Activated CD4-positive, alpha-beta memory T cell treated with anti-CD3 and anti-CD28 coated beads for 36 hours (primary cell): ENCODE measurements around the gene ORC6. TPM values are rescaled to one million over a fixed set of nuclear protein-coding genes. Genes with fewer than 3 reads are reported as not detected.

Experiments used
- CTCF ChIA-PET: fragments of 350-600 bp; sonication (Branson Sonifier 250); formaldehyde crosslinking; loops from one replicate; lab custom pipeline; 2021; ENCODE audit warnings: antibody characterized with exemption, inconsistent platforms; lab: Charles Lee
- POLR2A ChIA-PET: fragments of 350-600 bp; sonication (Branson Sonifier 250); formaldehyde crosslinking; loops from one replicate; lab custom pipeline; 2021; ENCODE audit warnings: antibody characterized with exemption; lab: Charles Lee
- DNase-seq: peaks from one replicate; pipeline ENCODE4 v3.0.0-alpha.2; 2020
- H3K27ac Mint-ChIP-seq: one replicate; pipeline ENCODE4 v1.8.0; 2021; ENCODE audit warnings: mixed read lengths
- H3K27me3 Mint-ChIP-seq: one replicate; pipeline ENCODE4 v1.8.0; 2021; ENCODE audit warnings: mixed read lengths
- H3K36me3 Mint-ChIP-seq: one replicate; pipeline ENCODE4 v1.8.0; 2021; ENCODE audit warnings: mixed read lengths
- H3K4me1 Mint-ChIP-seq: one replicate; pipeline ENCODE4 v1.8.0; 2021; ENCODE audit warnings: low read depth, mixed read lengths
- H3K4me3 Mint-ChIP-seq: one replicate; pipeline ENCODE4 v1.8.0; 2021; ENCODE audit warnings: mild to moderate bottlenecking, mixed read lengths
- H3K9me3 Mint-ChIP-seq: one replicate; pipeline ENCODE4 v1.8.0; 2021; ENCODE audit warnings: mixed read lengths
- intact Hi-C: fragments of 100-400 bp; cut with micrococcal nuclease; formaldehyde crosslinking; loops from one replicate; pipeline ENCODE4 v1.15.1; 2023
- total RNA-seq, 2 experiments: library from RNA; stranded (reverse); gene quantifications; one replicate each; pipeline ENCODE4 v1.2.3, GENCODE V29; 2021

ORC6 gene
- total RNA-seq, 2 experiments from 2014 or later, result 48.6 to 51.7 TPM

DNA sequence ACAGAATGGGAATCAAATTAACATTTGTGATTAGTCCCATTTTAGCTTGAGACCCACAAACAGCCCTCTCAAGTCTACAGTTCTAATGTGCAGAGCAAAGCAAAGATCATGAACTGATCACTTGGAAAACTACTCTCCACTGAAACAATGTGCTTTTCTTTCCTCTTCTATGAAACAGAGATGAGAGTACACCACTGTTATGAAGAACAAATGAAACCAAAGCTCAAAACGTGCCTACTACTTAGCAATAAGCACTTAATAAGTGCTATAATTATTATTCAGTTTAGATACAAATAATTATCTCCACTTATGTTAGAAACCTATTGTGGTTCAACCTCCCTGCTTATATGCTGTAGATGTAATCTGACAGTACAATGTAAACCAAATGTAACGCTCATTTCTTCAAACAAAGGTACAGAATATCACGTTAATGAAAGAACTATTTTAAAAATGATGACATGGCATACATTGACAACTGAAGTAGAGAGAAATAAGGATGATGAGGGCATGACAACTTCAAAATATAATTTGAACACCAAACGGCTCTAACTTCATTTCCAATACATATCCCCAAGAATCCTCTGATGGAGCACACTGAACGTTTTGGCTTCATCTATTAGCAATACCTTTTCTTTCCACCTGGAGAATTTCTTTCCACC lies 2.5 kb upstream of the ORC6 start:
- no peak for DNase-seq
- ChIA-PET CTCF (interaction anchor here (0.6 to 2.5 kb wide), 6 partner anchors 13 to 455 kb away, joined by 3 to 19 read pairs (median 3); no protein-coding TSS in a partner anchor), POLR2A (no interaction called here)
- H3K4me3 Mint-ChIP-seq, result no peak overlapping the region
- no peak overlapping the region for H3K27ac Mint-ChIP-seq
- H3K9me3 Mint-ChIP-seq, result no peaks in the 10 kb centered on the region
- intact Hi-C loops, result loop anchor here (5.0 to 10.0 kb wide), 2 partner anchors 455 to 778 kb away; partner anchors contain the start of genes ITFG1, NETO2 and PHKB
- H3K4me1 Mint-ChIP-seq, result peaks cover 61% of the 10 kb centered on the region
- peaks cover 8% of the 10 kb centered on the region for H3K36me3 Mint-ChIP-seq
- no peaks in the 10 kb centered on the region for H3K27me3 Mint-ChIP-seq

DNA sequence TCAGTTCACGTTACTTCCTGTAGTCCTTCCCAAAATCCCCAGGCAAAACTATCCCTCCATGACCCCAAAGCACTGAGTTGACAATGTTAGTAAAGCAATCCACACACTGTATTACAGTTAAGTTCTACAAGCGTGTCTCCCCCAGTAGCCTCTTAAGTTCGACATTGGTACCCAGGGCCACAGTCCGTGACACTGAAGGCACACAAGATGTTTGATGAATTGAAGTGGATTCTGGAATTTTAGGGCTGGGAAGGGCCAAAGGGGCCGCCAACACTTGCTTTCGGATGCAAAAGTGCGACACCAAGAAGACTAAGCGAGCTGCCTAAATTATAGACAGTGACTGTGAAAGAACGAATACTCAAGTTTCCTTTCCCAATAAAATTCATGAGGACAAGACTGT lies 2.0 kb upstream of the ORC6 start:
- ChIA-PET POLR2A (no interaction called here), CTCF (interaction anchor here (1.3 kb wide), 1 partner anchor 221 kb away, joined by 3 read pairs; no protein-coding TSS in a partner anchor)
- no peaks in the 10 kb centered on the region for H3K27me3 Mint-ChIP-seq
- H3K4me3 Mint-ChIP-seq, result no peak overlapping the region
- H3K27ac Mint-ChIP-seq, result no peak overlapping the region
- DNase-seq, result no peak
- no peaks in the 10 kb centered on the region for H3K9me3 Mint-ChIP-seq
- intact Hi-C loops, result loop anchor here (5.0 to 10.0 kb wide), 2 partner anchors 455 to 777 kb away; partner anchors contain the start of genes ITFG1, NETO2 and PHKB
- H3K4me1 Mint-ChIP-seq, result peaks cover 58% of the 10 kb centered on the region
- peaks cover 14% of the 10 kb centered on the region for H3K36me3 Mint-ChIP-seq

DNA sequence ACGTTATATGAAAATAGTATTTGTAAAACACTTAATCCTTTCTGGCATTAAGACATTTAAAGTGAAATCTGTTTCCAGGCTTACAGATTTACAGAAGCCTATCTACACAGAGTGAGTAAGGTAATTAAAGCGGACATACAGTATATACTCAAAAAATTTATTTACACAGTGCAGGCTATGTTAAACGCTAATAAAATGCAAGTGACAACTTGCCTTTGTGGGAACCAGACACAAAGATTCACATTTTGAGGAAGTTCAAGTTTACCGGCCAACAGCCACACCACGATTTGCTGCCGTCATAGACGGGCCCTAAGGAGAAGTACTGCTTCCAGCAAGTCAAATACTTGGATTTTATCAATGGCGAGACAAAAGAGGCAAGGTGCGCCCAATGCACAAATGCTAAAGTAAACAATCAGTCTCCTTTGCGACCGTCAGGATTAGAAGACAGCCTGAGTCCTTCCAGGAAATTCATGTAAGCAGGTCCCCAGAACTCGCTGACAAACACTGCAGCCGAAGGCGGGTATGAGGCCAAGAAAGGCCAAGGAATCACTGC lies 1.3 kb upstream of the ORC6 start:
- CTCF ChIA-PET, result no interaction called here

DNA sequence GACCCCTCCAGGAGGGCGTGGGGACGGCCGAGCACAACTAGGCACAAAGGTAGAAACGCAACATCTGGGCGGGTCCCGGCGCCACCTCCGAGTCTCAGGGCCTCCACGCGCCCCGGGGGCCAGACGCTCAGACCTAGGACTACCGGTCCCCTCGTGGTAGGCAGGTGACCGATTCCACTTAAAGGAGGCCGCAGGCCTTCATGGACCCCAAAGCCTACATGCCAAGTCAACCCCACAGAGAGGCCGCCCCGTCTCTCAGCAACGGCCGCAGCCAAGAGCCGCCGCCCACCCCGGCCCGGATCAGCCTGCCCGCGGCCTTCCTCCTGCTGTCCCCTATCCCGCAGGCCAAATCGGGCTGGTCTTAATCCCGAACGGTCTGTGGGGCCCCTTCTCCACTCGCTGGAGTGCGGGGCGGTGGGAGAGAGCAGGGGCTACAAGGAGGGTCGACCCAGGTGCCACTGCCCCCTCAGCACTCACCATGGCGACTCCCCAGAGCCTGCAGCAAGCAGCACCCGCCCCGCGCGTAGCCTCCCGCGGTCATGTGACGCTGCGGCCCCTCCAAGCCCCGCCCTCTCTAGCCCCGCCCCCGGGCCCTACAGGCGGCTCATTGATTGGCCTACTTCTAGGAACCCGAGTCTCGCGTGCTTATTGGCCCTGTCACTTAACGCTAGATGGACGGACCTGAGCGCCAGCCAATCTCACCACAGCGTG lies 650 bp upstream of the ORC6 start, which contains the start of gene VPS35:
Gene VPS35 (minus strand): TSS at position 525 of the 711 bp plus-strand sequence. CDS start 45 bp downstream, at position 480.
- Mint-ChIP-seq H3K36me3 (peaks cover 21% of the 10 kb centered on the region), H3K9me3 (no peaks in the 10 kb centered on the region), H3K27ac (no peak within 1 kb of the TSS), H3K4me1 (peaks cover 49% of the 10 kb centered on the region), H3K27me3 (no peaks in the 10 kb centered on the region), H3K4me3 (no peak within 1 kb of the TSS)
- peak; percentile 100 for DNase-seq
- intact Hi-C loops, result loop anchor here (1.0 to 10.0 kb wide), 11 partner anchors 16 to 1922 kb away; partner anchors contain the start of genes C16orf87, DNAJA2, GPT2 and ITFG1
- ChIA-PET CTCF (interaction anchor here (1.2 to 4.0 kb wide), 3 partner anchors 14 to 195 kb away, joined by 3 to 36 read pairs (median 6); partner anchors contain the start of gene GPT2), POLR2A (interaction anchor here (1.4 kb wide), 1 partner anchor 195 kb away, joined by 9 read pairs; the partner anchor contains the start of gene GPT2)

More for the DNA sequence above, 1.3 kb upstream of the ORC6 start:
- Mint-ChIP-seq H3K4me3 (no peak overlapping the region), H3K36me3 (peaks cover 19% of the 10 kb centered on the region), H3K27ac (no peak overlapping the region), H3K27me3 (no peaks in the 10 kb centered on the region), H3K9me3 (no peaks in the 10 kb centered on the region), H3K4me1 (peaks cover 55% of the 10 kb centered on the region)
- intact Hi-C loops, result loop anchor here (2.0 to 10.0 kb wide), 4 partner anchors 67 to 1923 kb away; partner anchors contain the start of genes ITFG1, N4BP1, NETO2 and PHKB
- no peak for DNase-seq
- POLR2A ChIA-PET, result no interaction called here

DNA sequence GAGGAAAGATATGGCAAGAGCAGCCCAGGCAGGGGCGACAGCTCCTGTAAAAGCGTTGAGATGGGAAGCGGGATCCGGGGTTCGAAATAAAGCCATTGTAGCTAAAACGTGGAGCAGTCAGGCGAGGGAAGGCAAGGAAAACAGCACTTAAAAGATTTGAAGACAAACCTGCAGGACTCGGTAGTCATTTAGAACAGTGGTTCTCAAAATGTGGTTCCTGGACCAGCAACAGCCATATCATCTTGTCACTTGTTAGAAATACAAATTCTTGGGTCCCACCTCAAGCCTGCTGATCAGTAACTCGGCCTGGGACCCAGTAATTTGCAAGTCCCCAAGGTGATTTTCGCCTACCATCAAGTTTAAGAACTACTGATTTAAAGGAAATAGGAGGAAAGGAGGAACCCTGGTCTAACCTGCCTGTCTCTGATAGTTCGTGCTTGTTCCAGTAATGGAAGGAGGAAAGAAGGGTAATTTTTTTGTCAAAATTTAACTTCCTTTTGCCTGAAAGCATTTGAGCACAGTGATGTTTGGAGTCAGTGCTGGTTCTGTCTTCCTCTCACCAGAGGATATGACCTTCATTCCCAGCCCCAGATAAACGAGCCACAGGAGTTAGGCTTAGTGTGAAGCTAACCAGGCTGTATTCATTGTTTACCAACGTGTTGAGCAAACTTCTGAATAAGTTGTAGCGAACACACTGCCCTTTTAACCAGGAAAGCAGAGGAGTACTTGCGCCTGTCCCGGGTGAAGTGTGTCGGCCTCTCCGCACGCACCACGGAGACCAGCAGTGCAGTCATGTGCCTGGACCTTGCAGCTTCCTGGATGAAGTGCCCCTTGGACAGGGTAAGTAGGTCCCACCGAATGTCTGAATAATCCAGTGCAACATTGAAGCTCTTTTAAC lies 1.1 kb downstream of the ORC6 start:
- no peak overlapping the region for H3K27ac Mint-ChIP-seq
- POLR2A ChIA-PET, result interaction anchor here (1.0 to 1.4 kb wide), 3 partner anchors 10 to 454 kb away, joined by 3 to 9 read pairs (median 4); partner anchors contain the start of genes GPT2 and NETO2
- H3K36me3 Mint-ChIP-seq, result peaks cover 32% of the 10 kb centered on the region
- H3K4me1 Mint-ChIP-seq, result peaks cover 33% of the 10 kb centered on the region
- no peaks in the 10 kb centered on the region for H3K27me3 Mint-ChIP-seq
- H3K4me3 Mint-ChIP-seq, result no peak overlapping the region
- no peak for DNase-seq
- intact Hi-C loops, result no loop called here
- no peaks in the 10 kb centered on the region for H3K9me3 Mint-ChIP-seq
- CTCF ChIA-PET, result interaction anchor here (1.0 to 4.0 kb wide), 7 partner anchors 15 to 240 kb away, joined by 3 to 36 read pairs (median 4); partner anchors contain the start of gene GPT2

DNA sequence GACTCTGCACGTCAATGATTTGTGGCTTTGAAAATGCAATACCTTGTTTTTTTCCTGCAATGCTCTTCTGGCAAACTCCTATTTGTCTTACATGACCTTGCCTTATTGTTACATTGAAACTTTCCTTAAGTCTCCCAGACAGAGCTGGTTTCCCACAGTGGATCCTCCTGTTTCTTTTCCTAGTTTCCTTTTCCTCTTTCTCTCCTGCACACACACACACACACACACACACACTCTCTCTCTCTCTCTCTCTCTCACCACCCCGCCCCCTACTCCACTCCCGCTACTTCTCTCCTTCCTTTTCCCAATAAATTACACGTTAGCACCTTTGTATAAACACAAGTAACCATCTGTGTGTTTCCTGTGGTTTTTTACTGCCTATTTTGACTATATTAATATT lies 2.3 kb downstream of the ORC6 start:
- intact Hi-C loops, result no loop called here
- Mint-ChIP-seq H3K9me3 (no peaks in the 10 kb centered on the region), H3K27me3 (no peaks in the 10 kb centered on the region), H3K4me3 (no peak overlapping the region), H3K4me1 (peaks cover 28% of the 10 kb centered on the region), H3K27ac (no peak overlapping the region), H3K36me3 (peaks cover 37% of the 10 kb centered on the region)
- POLR2A ChIA-PET, result interaction anchor here (1.2 kb wide), 1 partner anchor 8 kb away, joined by 3 read pairs; no protein-coding TSS in a partner anchor
- no peak for DNase-seq
- CTCF ChIA-PET, result interaction anchor here (0.7 to 4.0 kb wide), 6 partner anchors 17 to 1464 kb away, joined by 3 to 36 read pairs (median 4); no protein-coding TSS in a partner anchor

DNA sequence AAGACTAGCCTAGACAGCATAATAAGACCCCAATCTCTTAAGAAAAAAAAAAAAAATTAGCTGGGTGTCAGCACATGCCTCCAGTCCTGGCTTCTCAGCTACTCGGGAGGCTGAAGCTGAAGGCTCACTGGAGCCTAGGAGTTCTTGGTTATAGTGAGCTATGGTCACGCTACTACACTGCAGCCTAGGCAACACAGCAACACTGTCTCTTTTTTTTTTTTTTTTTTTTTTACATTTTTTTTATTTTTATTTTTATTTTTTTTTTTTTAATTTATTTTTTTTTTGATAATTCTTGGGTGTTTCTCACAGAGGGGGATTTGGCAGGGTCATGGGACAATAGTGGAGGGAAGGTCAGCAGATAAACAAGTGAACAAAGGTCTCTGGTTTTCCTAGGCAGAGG lies 4.1 kb downstream of the ORC6 start:
- ChIA-PET CTCF (no interaction called here), POLR2A (no interaction called here)
- intact Hi-C loops, result no loop called here
- Mint-ChIP-seq H3K9me3 (no peaks in the 10 kb centered on the region), H3K27me3 (no peaks in the 10 kb centered on the region), H3K36me3 (peaks cover 47% of the 10 kb centered on the region), H3K4me3 (no peak overlapping the region), H3K4me1 (peaks cover 13% of the 10 kb centered on the region), H3K27ac (no peak overlapping the region)
- no peak for DNase-seq

DNA sequence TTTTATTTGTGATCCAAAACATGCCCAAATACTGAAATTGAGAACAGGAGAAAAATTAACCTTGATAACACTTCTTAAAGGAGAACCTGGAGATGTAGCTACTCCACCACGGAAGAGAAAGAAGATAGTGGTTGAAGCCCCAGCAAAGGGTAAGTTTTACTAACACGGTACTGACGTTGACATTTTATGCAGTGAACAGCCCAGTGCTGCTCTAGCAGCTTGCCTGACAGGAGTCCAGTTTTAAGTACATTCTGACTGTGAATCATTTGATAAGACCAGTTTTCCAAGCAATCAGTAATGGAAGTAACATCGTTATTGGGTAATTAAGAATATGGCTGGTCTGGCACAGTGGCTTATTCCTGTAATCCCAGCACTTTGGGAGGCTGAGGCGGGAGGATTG lies 6.5 kb downstream of the ORC6 start:
- Mint-ChIP-seq H3K9me3 (no peaks in the 10 kb centered on the region), H3K27ac (no peak overlapping the region), H3K4me1 (peaks cover 8% of the 10 kb centered on the region), H3K27me3 (no peaks in the 10 kb centered on the region), H3K36me3 (peaks cover 47% of the 10 kb centered on the region), H3K4me3 (no peak overlapping the region)
- no peak for DNase-seq
- ChIA-PET CTCF (interaction anchor here (1.2 kb wide), 1 partner anchor 22 kb away, joined by 5 read pairs; no protein-coding TSS in a partner anchor), POLR2A (no interaction called here)
- intact Hi-C loops, result no loop called here

DNA sequence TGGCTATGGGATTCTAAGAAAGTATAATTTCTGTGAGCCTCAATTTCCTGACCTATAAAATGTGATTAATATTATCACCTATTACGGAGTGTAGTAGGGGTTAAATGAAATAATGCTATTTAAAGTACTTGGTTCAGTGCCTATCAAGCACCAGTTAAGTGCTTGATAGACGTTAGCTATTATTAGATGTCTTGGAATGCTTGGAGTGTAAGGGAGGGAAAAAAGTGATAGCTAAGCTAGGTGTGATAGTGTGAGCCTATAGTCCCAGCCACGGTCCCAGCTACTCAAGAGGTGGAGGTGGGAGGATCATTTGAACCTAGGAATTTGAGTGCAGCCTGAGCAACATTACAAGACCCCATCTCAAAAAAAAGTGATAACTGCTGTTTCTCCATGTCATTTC lies 7.5 kb downstream of the ORC6 start:
- Mint-ChIP-seq H3K4me1 (no peaks in the 10 kb centered on the region), H3K36me3 (peaks cover 39% of the 10 kb centered on the region), H3K9me3 (no peaks in the 10 kb centered on the region), H3K27ac (no peak overlapping the region), H3K27me3 (no peaks in the 10 kb centered on the region), H3K4me3 (no peak overlapping the region)
- ChIA-PET CTCF (interaction anchor here (0.8 to 3.1 kb wide), 2 partner anchors 23 to 157 kb away, joined by 3 to 10 read pairs; no protein-coding TSS in a partner anchor), POLR2A (no interaction called here)
- intact Hi-C loops, result no loop called here
- no peak for DNase-seq

DNA sequence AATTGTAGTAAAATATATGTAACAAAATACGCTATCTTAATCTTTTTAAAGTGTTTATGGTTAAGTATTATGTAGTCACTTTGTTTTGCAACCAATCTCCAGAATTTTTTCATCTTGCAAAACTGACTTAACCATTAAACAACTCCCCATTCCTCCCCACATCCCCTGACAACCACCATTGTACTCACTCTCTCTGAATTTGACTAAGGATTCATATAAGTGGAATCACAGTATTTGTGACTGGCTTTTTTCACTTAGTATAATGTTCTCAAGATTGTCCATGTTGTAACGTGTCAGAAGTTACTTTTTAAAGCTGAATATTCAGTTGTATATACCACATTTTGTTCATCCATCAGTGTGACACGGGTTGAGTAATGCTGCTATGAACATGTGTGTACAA lies 10.6 kb downstream of the ORC6 start:
- H3K4me3 Mint-ChIP-seq, result no peak overlapping the region
- POLR2A ChIA-PET, result interaction anchor here (0.9 to 1.1 kb wide), 2 partner anchors 9 to 274 kb away, joined by 3 read pairs; no protein-coding TSS in a partner anchor
- intact Hi-C loops, result no loop called here
- H3K4me1 Mint-ChIP-seq, result no peaks in the 10 kb centered on the region
- CTCF ChIA-PET, result interaction anchor here (3.1 kb wide), 1 partner anchor 26 kb away, joined by 10 read pairs; no protein-coding TSS in a partner anchor
- no peaks in the 10 kb centered on the region for H3K9me3 Mint-ChIP-seq
- H3K27ac Mint-ChIP-seq, result no peak overlapping the region
- H3K27me3 Mint-ChIP-seq, result no peaks in the 10 kb centered on the region
- DNase-seq, result no peak
- peaks cover 22% of the 10 kb centered on the region for H3K36me3 Mint-ChIP-seq

DNA sequence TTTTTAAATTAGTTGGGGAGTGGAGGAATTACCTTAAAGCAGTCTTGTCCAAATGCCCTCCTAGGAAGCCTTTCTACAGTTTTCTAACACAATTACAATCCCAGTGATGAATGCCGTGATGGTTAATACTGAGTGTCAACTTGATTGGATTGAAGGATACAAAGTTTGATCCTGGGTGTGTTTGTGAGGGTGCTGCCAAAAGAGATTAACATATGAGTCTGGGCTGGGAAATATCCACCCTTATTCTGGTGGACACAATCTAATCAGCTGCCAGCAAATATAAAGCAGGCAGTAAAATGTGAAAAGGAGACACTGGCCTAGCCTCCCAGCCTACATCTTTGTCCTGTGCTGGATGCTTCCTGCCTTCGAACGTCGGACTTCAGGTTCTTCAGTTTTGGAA lies 12.2 kb downstream of the ORC6 start:
- Mint-ChIP-seq H3K4me1 (peaks cover 1% of the 10 kb centered on the region), H3K27ac (no peak overlapping the region), H3K36me3 (peaks cover 13% of the 10 kb centered on the region), H3K4me3 (no peak overlapping the region), H3K27me3 (no peaks in the 10 kb centered on the region), H3K9me3 (no peaks in the 10 kb centered on the region)
- ChIA-PET POLR2A (no interaction called here), CTCF (no interaction called here)
- intact Hi-C loops, result no loop called here
- DNase-seq, result no peak
